Measurements from ENCODE around the gene PIP4P1. TPM values are rescaled to one million over a fixed set of nuclear protein-coding genes. Genes with fewer than 3 reads are reported as not detected.

PIP4P1 gene
- total RNA-seq, 1 donor from 2014 or later: 33.7 TPM

GRCh38 chr14:20440465-20440864, 20.8 kb downstream of the PIP4P1 start:
- no peak overlapping the region for H3K27ac Mint-ChIP-seq
- H3K9me3 Mint-ChIP-seq: peaks cover 5% of the 10 kb centered on the region
- TF ChIP-seq, protein P1, sequence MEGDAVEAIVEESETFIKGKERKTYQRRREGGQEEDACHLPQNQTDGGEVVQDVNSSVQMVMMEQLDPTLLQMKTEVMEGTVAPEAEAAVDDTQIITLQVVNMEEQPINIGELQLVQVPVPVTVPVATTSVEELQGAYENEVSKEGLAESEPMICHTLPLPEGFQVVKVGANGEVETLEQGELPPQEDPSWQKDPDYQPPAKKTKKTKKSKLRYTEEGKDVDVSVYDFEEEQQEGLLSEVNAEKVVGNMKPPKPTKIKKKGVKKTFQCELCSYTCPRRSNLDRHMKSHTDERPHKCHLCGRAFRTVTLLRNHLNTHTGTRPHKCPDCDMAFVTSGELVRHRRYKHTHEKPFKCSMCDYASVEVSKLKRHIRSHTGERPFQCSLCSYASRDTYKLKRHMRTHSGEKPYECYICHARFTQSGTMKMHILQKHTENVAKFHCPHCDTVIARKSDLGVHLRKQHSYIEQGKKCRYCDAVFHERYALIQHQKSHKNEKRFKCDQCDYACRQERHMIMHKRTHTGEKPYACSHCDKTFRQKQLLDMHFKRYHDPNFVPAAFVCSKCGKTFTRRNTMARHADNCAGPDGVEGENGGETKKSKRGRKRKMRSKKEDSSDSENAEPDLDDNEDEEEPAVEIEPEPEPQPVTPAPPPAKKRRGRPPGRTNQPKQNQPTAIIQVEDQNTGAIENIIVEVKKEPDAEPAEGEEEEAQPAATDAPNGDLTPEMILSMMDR (IDR thresholded peaks at IDR 0.05; ENCODE audit: unreplicated experiment): no peak
- H3K4me3 Mint-ChIP-seq: no peak overlapping the region
- peaks cover 11% of the 10 kb centered on the region for H3K36me3 Mint-ChIP-seq
- no peaks in the 10 kb centered on the region for H3K4me1 Mint-ChIP-seq
- DNase-seq (ENCODE audit: low spot score in 2 of 2, unreplicated experiment in 2 of 2): no peak
- peaks cover 32% of the 10 kb centered on the region for H3K27me3 Mint-ChIP-seq (ENCODE audit: low read depth)

DNA sequence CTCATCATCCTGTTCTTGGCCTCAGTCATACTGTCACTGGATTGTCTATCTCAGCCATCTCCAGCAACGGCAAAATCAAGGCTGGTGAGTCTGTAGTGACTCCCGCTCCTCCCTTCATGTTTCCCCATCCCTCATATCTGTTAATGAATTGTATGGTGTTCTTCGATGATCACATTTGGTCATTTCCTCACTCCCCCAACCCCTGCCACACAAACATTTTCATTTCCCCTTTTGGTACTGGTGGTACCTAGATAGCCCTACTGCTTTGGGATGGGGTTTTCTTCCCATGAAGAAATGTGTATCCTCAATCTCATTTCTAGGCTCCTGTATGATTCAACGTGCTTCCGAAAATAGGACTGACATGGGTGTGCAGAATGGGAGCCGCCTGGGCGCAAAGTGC, 22.6 kb downstream of the PIP4P1 start:
- DNase-seq (ENCODE audit: low spot score in 2 of 2, unreplicated experiment in 2 of 2): no peak
- peaks cover 11% of the 10 kb centered on the region for H3K36me3 Mint-ChIP-seq
- H3K27me3 Mint-ChIP-seq (ENCODE audit: low read depth): peaks cover 39% of the 10 kb centered on the region
- TF ChIP-seq, protein P1 (IDR thresholded peaks at IDR 0.05; ENCODE audit: unreplicated experiment): no peak
- H3K27ac Mint-ChIP-seq: no peak overlapping the region
- H3K4me3 Mint-ChIP-seq: no peak overlapping the region
- H3K9me3 Mint-ChIP-seq: peaks cover 5% of the 10 kb centered on the region
- H3K4me1 Mint-ChIP-seq: no peaks in the 10 kb centered on the region

DNA sequence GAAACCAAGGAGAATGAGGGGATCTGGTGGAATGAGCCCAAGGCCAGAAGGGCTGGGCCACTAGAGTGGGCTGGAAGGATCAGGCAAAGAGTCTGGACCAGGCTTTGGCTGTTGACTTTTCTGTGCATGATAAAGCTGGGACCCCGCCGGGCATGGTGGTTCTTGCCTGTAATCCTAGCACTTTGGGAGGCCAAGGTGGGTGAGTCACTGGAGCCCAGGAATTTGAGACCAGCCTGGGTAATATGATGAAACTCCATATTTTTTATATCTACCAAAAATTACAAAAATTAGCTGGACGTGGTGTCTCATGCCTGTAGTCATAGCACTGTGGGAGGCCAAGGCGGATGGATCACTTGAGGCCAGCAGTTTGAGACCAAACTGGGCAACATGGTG, 24.9 kb downstream of the PIP4P1 start:
- no peak for DNase-seq (ENCODE audit: low spot score in 2 of 2, unreplicated experiment in 2 of 2)
- Mint-ChIP-seq H3K9me3 (no peaks in the 10 kb centered on the region), H3K4me3 (no peak overlapping the region), H3K36me3 (no peaks in the 10 kb centered on the region), H3K4me1 (no peaks in the 10 kb centered on the region), H3K27me3 (ENCODE audit: low read depth) (peaks cover 40% of the 10 kb centered on the region), H3K27ac (no peak overlapping the region)
- TF ChIP-seq, protein P1 (IDR thresholded peaks at IDR 0.05; ENCODE audit: unreplicated experiment): no peak

DNA sequence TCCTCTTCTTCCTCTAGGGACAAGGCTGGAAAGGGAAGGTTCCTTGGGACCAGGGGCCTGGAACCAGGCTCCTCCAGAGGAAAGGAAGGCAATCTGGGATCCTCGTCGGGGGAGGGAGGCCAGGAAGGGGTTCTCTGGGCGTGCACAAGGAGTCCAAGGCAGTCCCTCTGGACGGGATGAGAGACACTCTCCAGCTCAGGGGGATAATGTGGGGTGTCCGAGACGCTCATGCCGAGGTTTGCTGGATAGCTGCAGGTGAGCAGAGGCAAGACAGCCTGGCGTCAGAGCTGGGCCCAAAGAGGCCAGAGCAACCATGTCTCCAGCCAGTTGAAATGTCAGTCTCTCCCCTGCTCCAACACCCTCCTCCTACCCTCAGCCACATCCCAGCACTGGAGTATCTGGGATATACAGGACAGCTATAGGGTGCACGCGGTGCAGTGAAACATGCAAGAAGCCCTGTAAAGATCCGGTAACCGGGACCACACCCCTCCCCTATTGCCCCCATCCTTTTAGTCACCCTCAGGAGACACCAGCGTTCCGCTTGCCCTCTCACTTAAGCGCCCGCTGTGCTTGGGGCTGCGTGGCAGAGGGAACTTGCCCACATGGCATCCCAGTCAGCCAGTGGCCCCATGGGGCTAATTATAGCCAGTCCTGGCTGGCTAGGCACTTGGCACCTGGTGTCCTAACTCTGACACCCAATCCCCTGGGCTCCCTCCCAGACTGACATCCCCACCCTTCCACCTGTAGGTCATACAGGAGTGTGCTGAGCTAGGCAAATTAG, 25.5 kb downstream of the PIP4P1 start, which contains the start of gene KLHL33:
Gene KLHL33 (minus strand): TSS at position 585 of the 781 bp plus-strand sequence. CDS start 355 bp downstream, at position 230.
- Mint-ChIP-seq H3K36me3 (no peaks in the 10 kb centered on the region), H3K27ac (no peak within 1 kb of the TSS), H3K4me1 (no peaks in the 10 kb centered on the region), H3K27me3 (ENCODE audit: low read depth) (peaks cover 40% of the 10 kb centered on the region), H3K4me3 (peak within 1 kb of the TSS; percentile 37), H3K9me3 (no peaks in the 10 kb centered on the region)
- TF ChIP-seq, protein P1 (IDR thresholded peaks at IDR 0.05; ENCODE audit: unreplicated experiment): no peak
- DNase-seq (ENCODE audit: low spot score in 2 of 2, unreplicated experiment in 2 of 2): no peak

DNA sequence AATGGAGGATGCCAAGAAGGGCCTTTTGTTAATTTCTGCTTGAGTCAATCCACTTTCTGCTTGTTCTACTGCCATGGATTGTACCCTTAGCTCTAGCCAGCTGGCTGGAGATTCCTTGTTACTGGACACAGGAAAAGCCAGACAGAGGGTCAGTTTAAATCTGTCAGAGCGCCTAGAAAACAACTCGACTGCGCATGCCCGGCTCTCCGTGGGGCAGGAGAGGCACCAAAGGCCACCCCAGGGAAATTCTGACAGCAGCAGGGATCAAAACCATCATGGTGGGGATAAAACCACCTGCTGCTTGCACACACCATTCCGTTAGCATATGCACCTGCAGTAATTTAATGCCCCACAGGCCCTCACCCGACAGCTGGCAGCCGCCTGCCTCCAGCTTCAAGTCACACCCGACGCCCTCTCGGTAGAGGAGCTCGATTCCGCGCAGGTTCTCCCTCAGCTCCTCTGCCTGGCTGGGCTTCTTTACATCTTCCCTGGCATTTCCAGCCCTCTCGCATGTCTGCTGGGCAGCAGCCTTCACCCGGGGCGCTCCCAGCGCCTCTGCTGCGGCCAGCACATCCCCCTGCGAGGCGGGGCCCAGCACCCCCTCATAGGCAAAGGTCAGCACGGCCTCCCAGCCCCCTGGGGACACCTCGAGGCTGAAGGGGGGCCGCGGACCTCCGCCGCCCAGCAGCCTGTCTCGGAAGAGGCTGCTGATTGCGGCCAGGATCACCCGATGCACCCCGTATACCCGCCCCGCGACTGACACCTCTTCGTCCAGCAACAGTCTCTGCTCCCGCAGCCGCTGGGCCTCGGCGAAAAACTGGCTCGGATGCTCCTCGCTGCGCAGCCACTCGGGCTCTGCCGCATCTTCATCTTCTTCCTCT, 26.3 kb downstream of the PIP4P1 start:
- Mint-ChIP-seq H3K4me3 (peak overlapping the region; percentile 37), H3K4me1 (no peaks in the 10 kb centered on the region), H3K27me3 (ENCODE audit: low read depth) (peaks cover 39% of the 10 kb centered on the region), H3K9me3 (no peaks in the 10 kb centered on the region), H3K27ac (no peak overlapping the region), H3K36me3 (no peaks in the 10 kb centered on the region)
- TF ChIP-seq, protein P1 (IDR thresholded peaks at IDR 0.05; ENCODE audit: unreplicated experiment): no peak
- no peak for DNase-seq (ENCODE audit: low spot score in 2 of 2, unreplicated experiment in 2 of 2)

All from mesothelial cell of epicardium (in vitro differentiated cells).